Measurements from ENCODE around the gene PPIL3.

GRCh38 chr2:200871151-200871550, 17.7 kb downstream of the PPIL3 start:
- TF ChIP-seq CTCF (conservative IDR thresholded peaks at IDR 0.05) (no peak), EZH2 (IDR thresholded peaks at IDR 0.05; ENCODE audit: low read depth) (no peak)

All from PC-9 (cell line).